Psoas muscle (tissue), 8 donors: ENCODE data around the gene TKFC. TPM values are rescaled to one million over a fixed set of nuclear protein-coding genes. Genes with fewer than 3 reads are reported as not detected.
A peak's percentile ranks its signal among the peaks of the same experiment; 100 is the strongest.

Experiments used
- ATAC-seq, 4 donors: fragments of 200-7000 bp; cut with Tn5 transposase; one replicate each; pipeline ENCODE4 v1.9.1; 2020; ENCODE audit warnings: moderate library complexity in 3 of 4, mild to moderate bottlenecking in 2 of 4
- DNase-seq, 2 donors: peaks; one replicate each; pipeline ENCODE4 v3.0.0-alpha.2; 2020
- H3K27ac ChIP-seq: fragments of 200-600 bp; one replicate; pipeline ENCODE4 v1.8.0; 2022
- H3K27me3 ChIP-seq, 3 donors: fragments of 200-600 bp in 1 of 3; one replicate each; pipeline versions ENCODE4 v1.6.1 to v1.8.0; 2013 to 2022; ENCODE audit warnings: low read length in 2 of 3, mild to moderate bottlenecking in 2 of 3, moderate library complexity in 1 of 3; ENCODE audit not compliant: insufficient read depth in 3 of 3
- H3K36me3 ChIP-seq, 2 donors: fragments of 200-600 bp in 1 of 2; one replicate each; pipeline versions ENCODE4 v1.6.1 to v1.8.0; 2013 to 2022; ENCODE audit warnings: low read depth in 1 of 2, mild to moderate bottlenecking in 1 of 2, moderate library complexity in 1 of 2; ENCODE audit not compliant: insufficient read depth in 1 of 2
- H3K4me1 ChIP-seq: fragments of 200-600 bp; one replicate; pipeline ENCODE4 v1.8.0; 2022
- H3K4me3 ChIP-seq: fragments of 200-600 bp; one replicate; pipeline ENCODE4 v1.8.0; 2022; ENCODE audit warnings: mild to moderate bottlenecking
- H3K9me3 ChIP-seq: fragments of 200-600 bp; one replicate; pipeline ENCODE4 v1.8.0; 2022
- WGBS, 3 donors: extraction: QIAGEN DNeasy Blood & Tissue Kit; methylation state at CpG; one replicate each; pipeline versions ENCODE4 v1.1.6 to v1.1.7; 2013; 5-methylcytosine and 5-hydroxymethylcytosine counted together
- intact Hi-C, 2 donors: fragments of 100-400 bp; cut with DNase I; formaldehyde crosslinking; loops; one replicate each; pipeline versions ENCODE4 v1.11.0 to v1.14.2; 2022
- long read RNA-seq, 2 donors: library from polyadenylated mRNA; unstranded; transcript quantifications; one replicate each; pipeline ENCODE4 v2.0.0, GENCODE V29; 2021
- polyA plus RNA-seq, 3 donors: library from polyadenylated mRNA; stranded (reverse); fragments of 200-250 nt; gene quantifications; one replicate each; pipeline ENCODE4 v1.2.3, GENCODE V29; 2013
- total RNA-seq, 4 donors: library from RNA; stranded (reverse); fragmentation: NEBNext Ultra II Directional in 2 of 4; extraction: Animal tissue kit (Norgen Biotek cat#: 25700) in 2 of 4; gene quantifications; one replicate each; pipeline versions ENCODE4 v1.2.1 to v1.2.4, GENCODE V29; 2021 to 2023
- TF ChIP-seq, protein P1 (sequence below): fragments of 200-600 bp; IDR thresholded peaks from one replicate; pipeline ENCODE4 v1.8.0; 2022; ENCODE audit warnings: antibody characterized with exemption
- donor health status: healthy with polysubstance abuse.
- donor health status: DM: no; HTN: no; CAD: no; lungs with moderate emphysema.
- donor health status: Bipolar disorder and iron deficiency.
- donor health status: healthy.
- donor health status: DM: yes; HTN: yes; CAD: no.
- donor health status: DM: no; HTN: no; CAD: no.
- donor health status: DM: no; HTN: no; CAD: no.
- donor health status: DM: yes; HTN: yes; CAD: no.

TKFC gene, protein sequence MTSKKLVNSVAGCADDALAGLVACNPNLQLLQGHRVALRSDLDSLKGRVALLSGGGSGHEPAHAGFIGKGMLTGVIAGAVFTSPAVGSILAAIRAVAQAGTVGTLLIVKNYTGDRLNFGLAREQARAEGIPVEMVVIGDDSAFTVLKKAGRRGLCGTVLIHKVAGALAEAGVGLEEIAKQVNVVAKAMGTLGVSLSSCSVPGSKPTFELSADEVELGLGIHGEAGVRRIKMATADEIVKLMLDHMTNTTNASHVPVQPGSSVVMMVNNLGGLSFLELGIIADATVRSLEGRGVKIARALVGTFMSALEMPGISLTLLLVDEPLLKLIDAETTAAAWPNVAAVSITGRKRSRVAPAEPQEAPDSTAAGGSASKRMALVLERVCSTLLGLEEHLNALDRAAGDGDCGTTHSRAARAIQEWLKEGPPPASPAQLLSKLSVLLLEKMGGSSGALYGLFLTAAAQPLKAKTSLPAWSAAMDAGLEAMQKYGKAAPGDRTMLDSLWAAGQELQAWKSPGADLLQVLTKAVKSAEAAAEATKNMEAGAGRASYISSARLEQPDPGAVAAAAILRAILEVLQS
- total RNA-seq (10 to 100 TPM; 10.9 to 30.4 (median 16.5) TPM), polyA plus RNA-seq (10 to 100 TPM in 1 of 3 donors, 1 to 10 TPM in 2; 7.2 to 17.6 (median 7.5) TPM)
- long read RNA-seq, donor 1, full-length matches to known transcripts: 6 of 14 reads
- long read RNA-seq, donor 1, partial matches to known transcripts: 5 of 14 reads
- long read RNA-seq, donor 1, other reads (novel, unspliced or antisense): 3 of 14 reads
- long read RNA-seq, donor 2, full-length matches to known transcripts: 2 of 12 reads
- long read RNA-seq, donor 2, partial matches to known transcripts: 3 of 12 reads
- long read RNA-seq, donor 2, other reads (novel, unspliced or antisense): 7 of 12 reads

DNA sequence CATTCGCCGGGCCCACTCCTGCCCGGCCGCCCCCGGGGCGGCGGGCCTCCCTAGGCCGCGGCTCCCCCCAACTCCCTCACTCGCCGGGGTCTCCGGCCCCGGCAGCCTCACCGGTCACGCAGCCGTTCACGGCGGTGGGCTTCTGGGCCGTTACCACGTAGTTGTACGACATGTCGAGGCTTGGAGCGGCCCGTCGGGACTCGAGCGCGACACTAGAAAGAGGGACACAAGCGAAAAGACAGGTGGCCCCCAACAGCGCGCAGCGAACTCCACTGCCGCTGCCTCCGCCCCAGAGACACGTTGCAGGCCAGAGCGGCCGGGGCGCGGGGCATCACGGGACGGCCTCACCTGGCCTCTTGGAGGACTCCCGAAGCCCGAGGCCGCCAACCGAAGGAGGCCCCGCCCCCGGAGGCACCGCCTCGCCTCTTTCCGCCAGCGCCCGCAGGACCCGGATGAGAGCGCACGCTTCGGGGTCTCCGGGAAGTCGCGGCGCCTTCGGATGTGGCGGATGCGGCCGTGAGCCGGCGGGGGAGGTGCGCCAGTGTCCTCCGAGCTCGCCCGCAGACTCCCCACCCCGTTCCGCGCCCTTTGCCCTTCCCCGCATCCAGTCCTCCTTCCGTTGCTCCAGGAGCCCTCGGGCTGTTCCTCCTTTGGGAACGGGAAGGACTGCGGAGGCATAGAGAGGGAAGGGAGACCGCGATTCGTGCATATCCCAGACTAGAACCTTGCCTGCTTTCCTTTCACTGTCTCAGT is at the start of gene TKFC, which contains the start of gene DDB1:
Gene TKFC, plus strand, starts transcription at position 432 of the 753 bp plus-strand sequence. CDS start 1,501 bp downstream, outside the sequence.
Gene DDB1, minus strand, starts transcription at position 309 of the 753 bp plus-strand sequence. Its CDS starts 137 bp downstream, at position 172.
- Histone ChIP-seq H3K27me3 (no peaks in the 10 kb centered on the region), H3K36me3 (peaks cover 2 to 25% of the 10 kb centered on the region in 2 donors), H3K4me1 (peaks cover 21% of the 10 kb centered on the region), H3K9me3 (no peaks in the 10 kb centered on the region), H3K4me3 (peak within 1 kb of the TSS; percentile 95), H3K27ac (peak within 1 kb of the TSS; percentile 97)
- intact Hi-C loops: no loop called here
- 0 to 1% (median 0%) methylated on average over 63 to 81 of the region's 81 CpGs for whole genome bisulfite sequencing, 3 donors
- ATAC-seq (peak; percentile 94 to 96 (median 94)), DNase-seq (peak; percentile 96 to 98)
- TF ChIP-seq, protein P1, sequence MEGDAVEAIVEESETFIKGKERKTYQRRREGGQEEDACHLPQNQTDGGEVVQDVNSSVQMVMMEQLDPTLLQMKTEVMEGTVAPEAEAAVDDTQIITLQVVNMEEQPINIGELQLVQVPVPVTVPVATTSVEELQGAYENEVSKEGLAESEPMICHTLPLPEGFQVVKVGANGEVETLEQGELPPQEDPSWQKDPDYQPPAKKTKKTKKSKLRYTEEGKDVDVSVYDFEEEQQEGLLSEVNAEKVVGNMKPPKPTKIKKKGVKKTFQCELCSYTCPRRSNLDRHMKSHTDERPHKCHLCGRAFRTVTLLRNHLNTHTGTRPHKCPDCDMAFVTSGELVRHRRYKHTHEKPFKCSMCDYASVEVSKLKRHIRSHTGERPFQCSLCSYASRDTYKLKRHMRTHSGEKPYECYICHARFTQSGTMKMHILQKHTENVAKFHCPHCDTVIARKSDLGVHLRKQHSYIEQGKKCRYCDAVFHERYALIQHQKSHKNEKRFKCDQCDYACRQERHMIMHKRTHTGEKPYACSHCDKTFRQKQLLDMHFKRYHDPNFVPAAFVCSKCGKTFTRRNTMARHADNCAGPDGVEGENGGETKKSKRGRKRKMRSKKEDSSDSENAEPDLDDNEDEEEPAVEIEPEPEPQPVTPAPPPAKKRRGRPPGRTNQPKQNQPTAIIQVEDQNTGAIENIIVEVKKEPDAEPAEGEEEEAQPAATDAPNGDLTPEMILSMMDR: no peak

DNA sequence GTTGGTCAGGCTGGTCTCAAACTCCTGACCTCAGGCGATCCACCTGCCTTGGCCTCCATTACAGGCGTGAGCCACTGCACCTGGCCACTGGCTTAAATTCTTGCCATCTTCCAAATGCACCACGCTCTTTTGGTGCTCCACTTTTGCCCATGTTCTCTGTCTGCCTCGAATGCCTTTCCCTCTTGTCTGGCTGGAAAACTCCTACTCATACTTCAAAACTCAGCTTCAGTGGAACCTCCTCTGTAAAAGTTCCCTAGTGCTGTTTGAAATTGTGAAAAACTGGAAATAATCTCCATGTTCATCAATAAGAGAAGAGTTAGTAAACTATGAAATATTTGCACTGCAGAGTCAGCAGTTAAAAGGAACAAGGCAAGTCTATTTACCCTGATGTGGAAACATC is 49.4 kb upstream of the TKFC start:
- H3K4me3 ChIP-seq: no peak overlapping the region
- 89 to 96% (median 94%) methylated on average over 4 of the region's 4 CpGs for WGBS, 3 donors
- DNase-seq (no peak), ATAC-seq (no peak)
- TF ChIP-seq, protein P1: no peak
- H3K9me3 ChIP-seq: no peaks in the 10 kb centered on the region
- H3K36me3 ChIP-seq: peaks cover 0 to 13% of the 10 kb centered on the region in 2 donors
- no peaks in the 10 kb centered on the region for H3K4me1 ChIP-seq
- H3K27me3 ChIP-seq: no peaks in the 10 kb centered on the region
- intact Hi-C loops: no loop called here
- H3K27ac ChIP-seq: no peak overlapping the region

DNA sequence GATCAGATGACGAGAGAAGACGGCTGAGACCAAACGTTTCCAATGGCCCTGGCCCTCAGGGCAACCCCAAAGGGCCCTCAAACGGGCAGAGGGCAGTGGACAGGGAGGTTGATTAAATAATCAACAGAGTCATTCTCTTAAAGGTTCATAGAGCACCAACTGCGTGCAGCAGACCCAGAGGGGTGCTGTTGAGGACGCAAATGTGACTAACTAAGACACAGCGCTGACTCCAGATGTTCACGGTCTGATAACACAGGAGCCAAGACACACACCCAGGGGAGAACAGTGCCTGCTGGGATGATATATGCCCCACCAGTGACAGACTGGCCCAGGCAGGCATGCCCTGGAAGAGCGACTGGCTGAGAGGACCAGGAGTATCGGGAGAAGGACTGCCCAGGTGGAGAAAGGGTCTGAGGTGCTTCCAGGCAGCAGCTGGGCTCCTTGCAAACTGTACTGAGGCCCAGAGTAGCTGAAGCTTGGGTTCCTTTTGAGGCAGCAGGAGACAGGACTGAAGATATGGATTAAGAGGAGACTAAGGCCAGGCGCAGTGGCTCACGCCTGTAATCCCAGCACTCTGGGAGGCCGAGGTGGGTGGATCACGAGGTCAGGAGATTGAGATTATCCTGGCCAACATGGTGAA is 45.6 kb upstream of the TKFC start:
- no peaks in the 10 kb centered on the region for H3K9me3 ChIP-seq
- H3K27ac ChIP-seq: no peak overlapping the region
- WGBS, 3 donors: 86 to 87% (median 87%) methylated on average over 14 of the region's 14 CpGs
- ATAC-seq (no peak), DNase-seq (no peak)
- H3K27me3 ChIP-seq: no peaks in the 10 kb centered on the region
- TF ChIP-seq, protein P1: no peak
- intact Hi-C loops: no loop called here
- no peaks in the 10 kb centered on the region for H3K4me1 ChIP-seq
- H3K4me3 ChIP-seq: no peak overlapping the region
- H3K36me3 ChIP-seq: peaks cover 0 to 7% of the 10 kb centered on the region in 2 donors
